Neutrophil (primary cell): ENCODE results near the gene ARAP2.

Experiments used
- H3K27ac ChIP-seq: fragments of 200-600 bp; sonication (generic); 2 replicates; pipeline ENCODE4 v1.5.1; 2016; ENCODE audit warnings: mild to moderate bottlenecking, moderate library complexity
- H3K27me3 ChIP-seq: fragments of 200-600 bp; sonication (generic); 2 replicates; pipeline ENCODE4 v1.6.0; 2016; ENCODE audit warnings: mild to moderate bottlenecking
- H3K36me3 ChIP-seq: fragments of 200-600 bp; sonication (generic); 2 replicates; pipeline ENCODE4 v1.5.1; 2017
- H3K4me1 ChIP-seq, 2 experiments: fragments of 200-600 bp in 1 of 2; sonication (generic) in 1 of 2; 1 replicate in 1 of 2; 2 replicates in 1 of 2; pipeline versions ENCODE4 v1.5.1 to v1.6.1; 2013 to 2016; ENCODE audit warnings: low read depth in 1 of 2, low read length in 1 of 2, mild to moderate bottlenecking in 1 of 2, moderate library complexity in 1 of 2; ENCODE audit not compliant: control insufficient read depth in 1 of 2, insufficient read depth in 1 of 2
- H3K4me3 ChIP-seq, 2 experiments: fragments of 200-600 bp in 1 of 2; sonication (generic) in 1 of 2; 1 replicate in 1 of 2; 2 replicates in 1 of 2; pipeline ENCODE4 v1.5.1; 2013 to 2016; ENCODE audit warnings: low read depth in 1 of 2, low read length in 1 of 2, mild to moderate bottlenecking in 1 of 2, moderate library complexity in 1 of 2
- H3K9me3 ChIP-seq: fragments of 200-600 bp; sonication (generic); 2 replicates; pipeline ENCODE4 v1.5.1; 2016
- CTCF ChIP-seq: fragments of 200-600 bp; sonication (generic); IDR thresholded peaks from 2 replicates; pipeline ENCODE4 v1.5.1; 2016; ENCODE audit warnings: antibody characterized with exemption

The ARAP2 gene

GRCh38 chr4:36222702-36223101 is 21.6 kb downstream of the ARAP2 start:
- H3K4me1 ChIP-seq = peaks cover 0 to 18% of the 10 kb centered on the region in 2 experiments
- no peak overlapping the region for H3K4me3 ChIP-seq
- H3K36me3 ChIP-seq = peaks cover 11% of the 10 kb centered on the region
- H3K9me3 ChIP-seq = no peaks in the 10 kb centered on the region
- H3K27ac ChIP-seq = no peak overlapping the region
- TF ChIP-seq CTCF = no peak
- no peaks in the 10 kb centered on the region for H3K27me3 ChIP-seq

GRCh38 chr4:36220776-36221175 is 23.5 kb downstream of the ARAP2 start:
- Histone ChIP-seq H3K4me3 (no peak overlapping the region), H3K27me3 (no peaks in the 10 kb centered on the region), H3K4me1 (peaks cover 0 to 14% of the 10 kb centered on the region in 2 experiments), H3K27ac (no peak overlapping the region), H3K9me3 (no peaks in the 10 kb centered on the region), H3K36me3 (no peaks in the 10 kb centered on the region)
- TF ChIP-seq CTCF = no peak

GRCh38 chr4:36218121-36218520 is 26.2 kb downstream of the ARAP2 start:
- Histone ChIP-seq H3K9me3 (no peaks in the 10 kb centered on the region), H3K4me3 (no peak overlapping the region), H3K27ac (peak overlapping the region; percentile 21), H3K27me3 (no peaks in the 10 kb centered on the region), H3K4me1 (peaks cover 0 to 4% of the 10 kb centered on the region in 2 experiments), H3K36me3 (no peaks in the 10 kb centered on the region)
- no peak for TF ChIP-seq CTCF

- Histone ChIP-seq H3K4me1 (peaks cover 8 to 13% of the 10 kb centered on the region in 2 experiments), H3K36me3 (peaks cover 10% of the 10 kb centered on the region), H3K27me3 (no peaks in the 10 kb centered on the region), H3K4me3 (no peak overlapping the region), H3K9me3 (no peaks in the 10 kb centered on the region), H3K27ac (no peak overlapping the region)
- TF ChIP-seq CTCF = no peak
Observed at GRCh38 chr4:36215627-36216026, 28.7 kb downstream of the ARAP2 start.

GRCh38 chr4:36214735-36215485 is 29.4 kb downstream of the ARAP2 start:
- no peaks in the 10 kb centered on the region for H3K27me3 ChIP-seq
- H3K36me3 ChIP-seq = peaks cover 15% of the 10 kb centered on the region
- peaks cover 8 to 20% of the 10 kb centered on the region in 2 experiments for H3K4me1 ChIP-seq
- no peaks in the 10 kb centered on the region for H3K9me3 ChIP-seq
- H3K27ac ChIP-seq = no peak overlapping the region
- no peak for TF ChIP-seq CTCF
- no peak overlapping the region for H3K4me3 ChIP-seq
